NCI-H2196 treated with DMSO at 0.1 percent for 48 hours (cell line): ENCODE data around the gene TFG.

Source experiments
- DNase-seq: peaks from one replicate; lab custom pipeline; 2025; ENCODE audit not compliant: unreplicated experiment; lab: John Stamatoyannopoulos, UW

The TFG gene

GRCh38 chr3:100796556-100796955 lies 87.3 kb downstream of the TFG start:
- no peak for DNase-seq

DNA sequence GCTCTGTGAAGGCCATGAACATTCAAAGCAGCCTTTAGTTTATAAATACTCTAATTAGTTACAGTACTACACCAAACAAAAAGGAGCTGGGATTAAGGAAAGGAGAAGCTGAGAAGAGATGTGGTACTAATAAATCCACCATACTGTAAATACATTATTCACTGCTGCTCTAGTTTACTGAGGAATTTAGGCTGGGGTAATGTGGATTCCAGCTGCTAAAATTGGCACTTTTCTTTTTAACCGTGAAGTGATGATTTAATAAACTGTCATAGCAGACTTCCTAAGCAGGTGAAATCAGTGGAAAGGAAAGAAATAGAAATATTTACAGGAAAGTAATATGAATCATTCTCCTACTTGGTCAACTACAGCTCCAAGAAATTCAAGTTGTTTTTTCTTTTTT lies 88.7 kb downstream of the TFG start:
- no peak for DNase-seq
